Thyroid gland (tissue), 4 donors: Measurements from ENCODE around the gene CTNNA3. TPM values are rescaled to one million over a fixed set of nuclear protein-coding genes. Genes with fewer than 3 reads are reported as not detected.

Experiments used
- DNase-seq, 2 donors: peaks; one replicate each; pipeline ENCODE4 v3.0.0-alpha.2; 2019
- H3K27ac ChIP-seq, 3 donors: fragments of 200-600 bp; sonication (generic); 1 replicate in 2 of 3; 2 replicates in 1 of 3; pipeline ENCODE4 v1.5.1; 2016 to 2019; ENCODE audit warnings: mild to moderate bottlenecking in 1 of 3, moderate library complexity in 1 of 3
- H3K27me3 ChIP-seq: fragments of 200-600 bp; sonication (generic); one replicate; pipeline ENCODE4 v1.5.1; 2019
- H3K36me3 ChIP-seq, 2 donors: fragments of 200-600 bp; sonication (generic); one replicate each; pipeline ENCODE4 v1.5.1; 2016 to 2019
- H3K4me1 ChIP-seq, 2 donors: fragments of 200-600 bp; sonication (generic); one replicate each; pipeline ENCODE4 v1.5.1; 2017 to 2019
- H3K4me3 ChIP-seq, 3 donors: fragments of 200-600 bp; sonication (generic); replicated peaks in 1 of 3; 1 replicate in 2 of 3; 2 replicates in 1 of 3; pipeline ENCODE4 v1.5.1; 2016; ENCODE audit warnings: mild to moderate bottlenecking in 1 of 3
- H3K9me3 ChIP-seq: fragments of 200-600 bp; sonication (generic); one replicate; pipeline ENCODE4 v1.5.1; 2017
- POLR2A ChIP-seq, 2 donors: fragments of 450-650 bp; IDR thresholded peaks; one replicate each; pipeline ENCODE4 v1.6.1; 2017; ENCODE audit warnings: antibody characterized with exemption in 2 of 2, mild to moderate bottlenecking in 2 of 2, moderate library complexity in 1 of 2
- WGBS, 2 donors: methylation state at CpG; one replicate each; pipeline ENCODE4 v1.1.5; 2017; 5-methylcytosine and 5-hydroxymethylcytosine counted together
- intact Hi-C: fragments of 100-400 bp; cut with DNase I; formaldehyde crosslinking; loops from one replicate; pipeline ENCODE4 v1.15.1; 2023
- total RNA-seq, 4 donors: library from RNA; depleted of rRNA; stranded (reverse); fragments of >200 nt; gene quantifications; one replicate each; pipeline ENCODE4 v1.2.3, GENCODE V29; 2016
- TF ChIP-seq, protein P1 (sequence below), 6 experiments: fragments of 200-600 bp in 3 of 6; fragments of 450-650 bp in 3 of 6; sonication (generic) in 3 of 6; IDR thresholded peaks; one replicate each; pipeline ENCODE4 v1.5.1; 2016 to 2019; ENCODE audit warnings: antibody characterized with exemption in 6 of 6, mild to moderate bottlenecking in 2 of 6, inconsistent platforms in 1 of 6, moderate library complexity in 1 of 6

The CTNNA3 gene
- total RNA-seq, 4 donors from 2014 or later: 0.11 to 0.79 (median 0.13) TPM; not detected in 1

DNA sequence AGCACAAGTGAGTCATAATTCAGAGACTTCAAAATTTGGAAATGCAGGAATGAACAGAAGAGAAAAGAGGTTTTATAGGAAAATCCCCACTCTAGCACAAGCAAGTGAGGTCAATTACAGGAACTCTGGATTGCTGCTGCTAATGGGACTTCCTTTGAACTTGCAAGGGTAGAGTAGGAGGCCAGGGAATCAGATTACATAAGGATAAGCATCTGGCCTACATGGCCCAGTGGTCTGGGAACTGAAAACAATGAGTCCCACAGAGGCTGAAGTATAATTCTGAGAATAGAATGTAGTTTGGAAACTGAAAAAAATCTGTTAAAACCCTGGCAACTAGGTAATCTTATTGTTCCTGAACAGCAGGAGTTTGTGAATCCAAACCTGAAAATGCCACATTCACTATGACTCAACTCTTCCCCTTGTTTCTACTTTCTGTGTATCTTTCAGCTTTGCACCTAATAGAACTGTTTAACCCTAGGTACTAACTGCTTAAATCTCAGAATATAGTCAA lies 66.5 kb downstream of the CTNNA3 start:
- no peak for TF ChIP-seq POLR2A (IDR thresholded peaks at IDR 0.05)
- TF ChIP-seq, protein P1, sequence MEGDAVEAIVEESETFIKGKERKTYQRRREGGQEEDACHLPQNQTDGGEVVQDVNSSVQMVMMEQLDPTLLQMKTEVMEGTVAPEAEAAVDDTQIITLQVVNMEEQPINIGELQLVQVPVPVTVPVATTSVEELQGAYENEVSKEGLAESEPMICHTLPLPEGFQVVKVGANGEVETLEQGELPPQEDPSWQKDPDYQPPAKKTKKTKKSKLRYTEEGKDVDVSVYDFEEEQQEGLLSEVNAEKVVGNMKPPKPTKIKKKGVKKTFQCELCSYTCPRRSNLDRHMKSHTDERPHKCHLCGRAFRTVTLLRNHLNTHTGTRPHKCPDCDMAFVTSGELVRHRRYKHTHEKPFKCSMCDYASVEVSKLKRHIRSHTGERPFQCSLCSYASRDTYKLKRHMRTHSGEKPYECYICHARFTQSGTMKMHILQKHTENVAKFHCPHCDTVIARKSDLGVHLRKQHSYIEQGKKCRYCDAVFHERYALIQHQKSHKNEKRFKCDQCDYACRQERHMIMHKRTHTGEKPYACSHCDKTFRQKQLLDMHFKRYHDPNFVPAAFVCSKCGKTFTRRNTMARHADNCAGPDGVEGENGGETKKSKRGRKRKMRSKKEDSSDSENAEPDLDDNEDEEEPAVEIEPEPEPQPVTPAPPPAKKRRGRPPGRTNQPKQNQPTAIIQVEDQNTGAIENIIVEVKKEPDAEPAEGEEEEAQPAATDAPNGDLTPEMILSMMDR (IDR thresholded peaks at IDR 0.05): no peak
- intact Hi-C loops: no loop called here
- Histone ChIP-seq H3K27ac (no peak overlapping the region), H3K4me3 (no peak overlapping the region), H3K36me3 (no peaks in the 10 kb centered on the region), H3K4me1 (no peaks in the 10 kb centered on the region), H3K9me3 (no peaks in the 10 kb centered on the region), H3K27me3 (no peaks in the 10 kb centered on the region)
- no peak for DNase-seq

DNA sequence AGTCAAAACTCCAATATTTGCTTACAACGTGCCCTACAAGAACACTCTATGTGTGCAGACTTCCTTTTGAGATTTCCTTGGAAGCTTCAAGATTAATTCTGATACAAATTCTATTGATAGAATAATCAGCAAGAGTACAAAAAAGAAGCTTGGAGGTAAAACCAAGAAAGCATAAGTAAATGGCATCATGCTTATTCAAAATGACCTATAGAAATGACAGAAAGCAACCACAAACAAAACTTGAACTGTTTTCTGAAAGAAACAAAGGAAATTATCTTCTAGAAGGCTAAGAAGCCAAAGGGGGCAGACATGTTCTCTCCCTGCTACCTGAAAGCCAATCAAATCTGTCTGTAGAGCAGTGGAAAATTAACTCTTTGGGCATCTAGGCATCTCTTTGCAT lies 73.0 kb downstream of the CTNNA3 start:
- Histone ChIP-seq H3K27ac (no peak overlapping the region), H3K4me3 (no peak overlapping the region), H3K27me3 (no peaks in the 10 kb centered on the region), H3K36me3 (no peaks in the 10 kb centered on the region), H3K9me3 (no peaks in the 10 kb centered on the region), H3K4me1 (no peaks in the 10 kb centered on the region)
- no peak for TF ChIP-seq POLR2A (IDR thresholded peaks at IDR 0.05)
- TF ChIP-seq, protein P1 (IDR thresholded peaks at IDR 0.05): no peak
- no peak for DNase-seq
- 66 to 68% methylated on average over 1 of the region's 1 CpG for WGBS, 2 donors
- intact Hi-C loops: no loop called here

DNA sequence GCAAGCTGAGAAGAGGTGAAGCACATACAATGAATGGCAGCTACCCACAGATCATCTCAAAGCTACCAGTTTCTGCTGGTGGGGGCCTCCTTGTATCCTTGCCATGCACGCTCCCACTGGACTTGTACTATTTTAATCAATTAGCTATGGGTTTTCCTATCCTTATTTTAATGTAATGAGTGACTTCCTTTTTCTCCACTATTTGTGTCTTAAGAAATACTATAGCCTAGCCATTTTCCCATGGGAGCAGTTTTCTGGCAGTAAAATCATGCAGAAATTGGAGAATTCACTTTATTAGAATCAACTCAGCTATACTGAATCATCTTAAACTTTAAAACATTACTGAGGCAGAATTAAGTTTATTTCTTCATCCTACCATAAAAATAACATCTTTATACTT lies 73.5 kb downstream of the CTNNA3 start:
- no peak for DNase-seq
- Histone ChIP-seq H3K36me3 (no peaks in the 10 kb centered on the region), H3K9me3 (no peaks in the 10 kb centered on the region), H3K4me1 (no peaks in the 10 kb centered on the region), H3K27me3 (no peaks in the 10 kb centered on the region), H3K27ac (no peak overlapping the region), H3K4me3 (no peak overlapping the region)
- intact Hi-C loops: no loop called here
- 85 to 86% methylated on average over 1 of the region's 1 CpG for WGBS, 2 donors
- TF ChIP-seq, protein P1 (IDR thresholded peaks at IDR 0.05): no peak
- TF ChIP-seq POLR2A (IDR thresholded peaks at IDR 0.05): no peak

DNA sequence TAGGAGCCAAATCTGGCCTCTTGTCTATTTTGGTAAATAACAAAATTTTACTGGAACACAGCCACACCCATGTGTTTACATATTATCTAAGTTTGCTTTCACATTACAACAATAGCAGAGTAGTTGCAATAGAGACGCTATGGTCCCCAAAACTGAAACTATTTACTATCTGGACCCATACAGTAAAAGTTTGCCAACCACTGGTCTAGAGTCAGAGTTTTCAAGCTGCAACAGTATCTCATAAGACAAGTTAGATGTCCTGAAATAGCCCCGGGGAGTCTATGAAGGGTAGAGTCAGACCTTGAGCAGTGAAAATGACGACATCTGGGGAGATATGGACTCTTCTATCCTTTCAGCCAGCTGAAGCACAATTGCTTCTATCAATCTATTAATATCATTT lies 74.2 kb downstream of the CTNNA3 start:
- Histone ChIP-seq H3K4me3 (no peak overlapping the region), H3K27ac (no peak overlapping the region), H3K9me3 (no peaks in the 10 kb centered on the region), H3K36me3 (no peaks in the 10 kb centered on the region), H3K4me1 (no peaks in the 10 kb centered on the region), H3K27me3 (no peaks in the 10 kb centered on the region)
- 86 to 91% methylated on average over 3 of the region's 3 CpGs for WGBS, 2 donors
- intact Hi-C loops: no loop called here
- TF ChIP-seq, protein P1 (IDR thresholded peaks at IDR 0.05): no peak
- no peak for TF ChIP-seq POLR2A (IDR thresholded peaks at IDR 0.05)
- DNase-seq: no peak

DNA sequence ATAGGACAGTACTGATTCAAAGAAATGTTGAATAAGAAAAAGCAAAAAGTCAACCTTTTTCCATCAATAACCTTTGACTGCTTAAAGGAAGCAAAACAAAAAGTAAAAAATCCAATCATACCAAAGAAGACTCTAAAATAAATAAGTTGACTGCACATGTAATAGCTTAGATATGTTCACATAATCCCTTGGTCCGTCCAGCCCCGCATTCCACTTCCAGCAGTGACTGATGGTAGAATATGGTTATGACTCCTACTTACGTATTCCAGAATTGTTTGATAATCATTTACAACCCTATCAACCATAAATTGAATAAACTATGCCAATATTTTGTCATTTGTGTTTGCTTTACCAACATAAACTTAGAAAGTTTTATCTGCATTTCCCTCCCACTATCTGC lies 77.9 kb downstream of the CTNNA3 start:
- intact Hi-C loops: no loop called here
- H3K27me3 ChIP-seq: no peaks in the 10 kb centered on the region
- no peaks in the 10 kb centered on the region for H3K36me3 ChIP-seq
- no peaks in the 10 kb centered on the region for H3K9me3 ChIP-seq
- 73 to 88% methylated on average over 3 of the region's 3 CpGs for WGBS, 2 donors
- DNase-seq: no peak
- no peaks in the 10 kb centered on the region for H3K4me1 ChIP-seq
- H3K27ac ChIP-seq: no peak overlapping the region
- no peak overlapping the region for H3K4me3 ChIP-seq
- no peak for TF ChIP-seq POLR2A (IDR thresholded peaks at IDR 0.05)
- TF ChIP-seq, protein P1 (IDR thresholded peaks at IDR 0.05): no peak
